ENCODE data around the gene SRPX. TPM values are rescaled to one million over a fixed set of nuclear protein-coding genes. Genes with fewer than 3 reads are reported as not detected.
A peak's percentile ranks its signal among the peaks of the same experiment; 100 is the strongest.

SRPX gene
- total and polyA plus RNA-seq, 7 donors, result 8.3 to 42.1 (median 17.2) TPM

DNA sequence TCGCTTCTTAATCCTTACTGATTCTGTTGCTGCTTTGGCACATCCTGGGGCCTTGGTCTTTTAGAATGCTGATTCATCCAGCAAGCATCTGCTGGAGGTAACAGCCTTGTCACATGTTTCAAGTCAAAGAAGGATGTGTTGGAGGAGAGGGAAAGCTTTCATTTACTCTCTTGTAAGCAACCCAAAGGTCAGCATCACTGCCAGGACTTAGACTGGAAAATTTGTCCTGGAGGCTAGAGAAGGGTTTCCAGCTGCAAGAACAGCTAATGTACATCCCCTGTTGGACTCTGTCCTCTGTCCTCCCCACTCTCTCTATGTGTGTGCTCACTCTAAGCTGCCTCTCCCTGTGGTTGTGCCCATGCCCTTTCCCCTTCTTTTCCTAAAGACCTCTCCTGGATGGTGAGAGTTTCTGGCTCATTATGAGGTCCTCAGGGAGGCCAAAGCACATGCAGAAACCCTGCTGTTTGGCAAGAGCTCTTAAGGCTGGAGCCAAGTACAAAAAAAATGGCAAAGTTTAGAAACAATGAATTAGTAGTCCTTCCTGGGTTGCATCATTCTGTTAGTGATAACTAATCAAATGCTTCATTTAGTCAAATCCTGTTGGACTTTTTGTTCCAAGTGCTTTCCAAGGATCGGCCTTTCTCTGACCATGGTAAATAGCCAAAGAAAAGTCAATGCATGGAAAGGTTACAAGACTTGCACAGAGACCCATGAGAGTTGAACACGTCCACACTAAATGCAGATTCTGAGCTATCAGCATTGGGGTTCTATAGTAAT lies 13.4 kb upstream of the SRPX start:
- Histone ChIP-seq H3K36me3 (ENCODE audit: insufficient read depth in 1 of 2, low read depth in 1 of 2) (no peaks in the 10 kb centered on the region), H3K4me3 (no peak overlapping the region), H3K27me3 (ENCODE audit: insufficient read depth in 3 of 3, low read length in 2 of 3) (peaks cover 0 to 24% (median 0%) of the 10 kb centered on the region in 3 donors), H3K4me1 (no peaks in the 10 kb centered on the region), H3K9me3 (no peaks in the 10 kb centered on the region), H3K27ac (no peak overlapping the region)
- no peak for DNase-seq
- TF ChIP-seq, protein P1, sequence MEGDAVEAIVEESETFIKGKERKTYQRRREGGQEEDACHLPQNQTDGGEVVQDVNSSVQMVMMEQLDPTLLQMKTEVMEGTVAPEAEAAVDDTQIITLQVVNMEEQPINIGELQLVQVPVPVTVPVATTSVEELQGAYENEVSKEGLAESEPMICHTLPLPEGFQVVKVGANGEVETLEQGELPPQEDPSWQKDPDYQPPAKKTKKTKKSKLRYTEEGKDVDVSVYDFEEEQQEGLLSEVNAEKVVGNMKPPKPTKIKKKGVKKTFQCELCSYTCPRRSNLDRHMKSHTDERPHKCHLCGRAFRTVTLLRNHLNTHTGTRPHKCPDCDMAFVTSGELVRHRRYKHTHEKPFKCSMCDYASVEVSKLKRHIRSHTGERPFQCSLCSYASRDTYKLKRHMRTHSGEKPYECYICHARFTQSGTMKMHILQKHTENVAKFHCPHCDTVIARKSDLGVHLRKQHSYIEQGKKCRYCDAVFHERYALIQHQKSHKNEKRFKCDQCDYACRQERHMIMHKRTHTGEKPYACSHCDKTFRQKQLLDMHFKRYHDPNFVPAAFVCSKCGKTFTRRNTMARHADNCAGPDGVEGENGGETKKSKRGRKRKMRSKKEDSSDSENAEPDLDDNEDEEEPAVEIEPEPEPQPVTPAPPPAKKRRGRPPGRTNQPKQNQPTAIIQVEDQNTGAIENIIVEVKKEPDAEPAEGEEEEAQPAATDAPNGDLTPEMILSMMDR (IDR thresholded peaks at IDR 0.05), result no peak
- ATAC-seq, result peak in 3 of 4 donors; percentile 61 to 70 (median 61)
- WGBS, 3 donors, result 13 to 34% (median 14%) methylated on average over 3 of the region's 3 CpGs
- intact Hi-C loops (cut with DNase I), result no loop called here

DNA sequence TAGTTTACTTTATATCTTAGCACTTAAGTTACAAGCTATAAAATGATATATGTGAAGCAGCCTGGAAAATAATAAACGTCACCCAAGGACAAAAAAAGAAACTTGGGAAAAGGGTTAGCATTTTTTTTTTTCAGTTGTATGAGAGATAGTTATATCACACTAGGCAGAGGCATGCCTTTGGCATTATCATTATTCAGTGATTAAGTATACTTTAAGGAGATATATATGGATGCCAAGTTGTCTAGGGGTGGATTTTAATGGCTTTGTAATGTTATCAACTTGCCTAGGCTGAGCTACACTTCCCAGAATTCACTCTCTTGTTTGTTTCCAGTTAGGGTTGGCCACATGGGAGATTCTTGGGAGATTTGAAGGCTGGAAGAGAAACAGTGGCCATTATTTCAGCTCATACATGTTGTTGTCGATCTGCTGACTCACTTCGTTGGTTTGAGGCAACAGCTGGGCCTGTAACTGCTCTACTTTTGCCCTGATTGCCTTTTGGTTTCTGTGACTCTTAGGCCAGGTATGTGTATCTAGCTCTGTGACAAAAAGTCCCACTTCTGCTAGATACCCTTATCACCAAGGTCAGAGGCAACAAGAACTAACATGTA lies 11.5 kb upstream of the SRPX start:
- Histone ChIP-seq H3K36me3 (ENCODE audit: insufficient read depth in 1 of 2, low read depth in 1 of 2) (no peaks in the 10 kb centered on the region), H3K4me3 (no peak overlapping the region), H3K27ac (no peak overlapping the region), H3K9me3 (no peaks in the 10 kb centered on the region), H3K27me3 (ENCODE audit: insufficient read depth in 3 of 3, low read length in 2 of 3) (peaks cover 0 to 19% (median 0%) of the 10 kb centered on the region in 3 donors), H3K4me1 (no peaks in the 10 kb centered on the region)
- DNase-seq (no peak), ATAC-seq (peak; percentile 45 to 70 (median 50))
- TF ChIP-seq, protein P1 (IDR thresholded peaks at IDR 0.05), result no peak
- WGBS, 3 donors, result 31 to 44% (median 42%) methylated on average over 3 of the region's 3 CpGs
- intact Hi-C loops (cut with DNase I), result no loop called here

DNA sequence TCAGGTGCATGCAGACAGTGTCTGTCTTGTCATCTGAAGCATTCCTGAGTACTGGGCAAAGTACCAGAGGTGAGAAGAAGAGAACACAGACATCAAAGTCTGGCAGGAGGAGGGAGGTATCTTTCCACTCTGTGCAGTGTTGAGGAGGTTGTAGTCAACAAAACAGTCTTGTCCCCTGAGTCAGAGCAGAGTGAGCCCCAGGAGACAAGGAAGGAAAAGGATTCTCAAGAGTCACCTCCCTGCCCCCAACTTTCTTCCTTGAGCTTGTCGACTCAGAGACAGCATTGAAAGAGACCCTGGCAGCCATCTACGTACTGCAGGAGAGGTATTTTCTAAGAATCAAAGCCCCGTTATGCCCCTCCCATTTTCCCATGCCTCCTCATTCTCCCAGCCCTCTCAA lies 4.4 kb upstream of the SRPX start:
- Histone ChIP-seq H3K27ac (no peak overlapping the region), H3K9me3 (no peaks in the 10 kb centered on the region), H3K4me3 (no peak overlapping the region), H3K4me1 (no peaks in the 10 kb centered on the region), H3K36me3 (ENCODE audit: insufficient read depth in 1 of 2, low read depth in 1 of 2) (no peaks in the 10 kb centered on the region), H3K27me3 (ENCODE audit: insufficient read depth in 3 of 3, low read length in 2 of 3) (peaks cover 0 to 31% (median 3%) of the 10 kb centered on the region in 3 donors)
- WGBS, 3 donors, result 11 to 47% (median 32%) methylated on average over 3 of the region's 3 CpGs
- TF ChIP-seq, protein P1 (IDR thresholded peaks at IDR 0.05), result no peak
- no peak for DNase-seq
- intact Hi-C loops (cut with DNase I), result no loop called here
- peak in 1 of 4 donors; percentile 15 for ATAC-seq

DNA sequence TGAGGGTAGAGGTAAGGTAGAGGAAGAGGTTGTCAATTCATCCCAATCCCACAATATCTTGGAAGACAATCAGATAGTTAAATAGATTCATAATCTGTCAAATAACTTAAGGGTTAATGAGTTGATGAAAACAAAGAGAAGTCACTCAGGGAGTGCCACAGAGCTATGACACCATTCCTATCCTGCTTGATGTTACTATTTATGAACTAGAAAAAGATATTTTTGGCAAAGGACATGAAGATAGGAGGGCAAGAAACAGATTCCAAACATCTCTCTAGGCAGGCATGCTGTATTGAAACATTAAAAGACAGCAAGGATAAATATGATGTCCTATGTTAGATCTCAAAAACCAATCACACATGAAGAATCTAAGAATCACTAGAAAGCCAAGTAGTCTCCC lies 3.5 kb upstream of the SRPX start:
- H3K27ac ChIP-seq, result no peak overlapping the region
- intact Hi-C loops (cut with DNase I), result no loop called here
- TF ChIP-seq, protein P1 (IDR thresholded peaks at IDR 0.05), result no peak
- H3K4me1 ChIP-seq, result no peaks in the 10 kb centered on the region
- H3K4me3 ChIP-seq, result no peak overlapping the region
- H3K27me3 ChIP-seq (ENCODE audit: insufficient read depth in 3 of 3, low read length in 2 of 3), result peaks cover 0 to 40% (median 3%) of the 10 kb centered on the region in 3 donors
- ATAC-seq, result no peak
- no peaks in the 10 kb centered on the region for H3K36me3 ChIP-seq (ENCODE audit: insufficient read depth in 1 of 2, low read depth in 1 of 2)
- H3K9me3 ChIP-seq, result no peaks in the 10 kb centered on the region
- DNase-seq, result no peak

Data from psoas muscle (tissue), 8 donors.